GM12878 (cell line): ENCODE results near the gene COMMD1.

Experiments used
- ATF3 ChIP-seq: IDR thresholded peaks from 2 replicates; pipeline ENCODE4 v1.6.1; 2011; ENCODE audit warnings: low read depth, mild to moderate bottlenecking, low read length, moderate library complexity, borderline replicate concordance; ENCODE audit errors: extremely low read depth
- CTCF ChIP-seq, 3 experiments: IDR thresholded peaks in 2 of 3; conservative IDR thresholded peaks in 1 of 3; 2 replicates each; pipeline ENCODE4 v1.5.1; 2011; ENCODE audit warnings: low read depth in 3 of 3, low read length in 3 of 3, mild to moderate bottlenecking in 3 of 3, control low read depth in 2 of 3, moderate library complexity in 2 of 3, inconsistent platforms in 1 of 3, mixed read lengths in 1 of 3; ENCODE audit not compliant: control insufficient read depth in 2 of 3, insufficient read depth in 1 of 3; ENCODE audit errors: extremely low read depth in 1 of 3

DNA sequence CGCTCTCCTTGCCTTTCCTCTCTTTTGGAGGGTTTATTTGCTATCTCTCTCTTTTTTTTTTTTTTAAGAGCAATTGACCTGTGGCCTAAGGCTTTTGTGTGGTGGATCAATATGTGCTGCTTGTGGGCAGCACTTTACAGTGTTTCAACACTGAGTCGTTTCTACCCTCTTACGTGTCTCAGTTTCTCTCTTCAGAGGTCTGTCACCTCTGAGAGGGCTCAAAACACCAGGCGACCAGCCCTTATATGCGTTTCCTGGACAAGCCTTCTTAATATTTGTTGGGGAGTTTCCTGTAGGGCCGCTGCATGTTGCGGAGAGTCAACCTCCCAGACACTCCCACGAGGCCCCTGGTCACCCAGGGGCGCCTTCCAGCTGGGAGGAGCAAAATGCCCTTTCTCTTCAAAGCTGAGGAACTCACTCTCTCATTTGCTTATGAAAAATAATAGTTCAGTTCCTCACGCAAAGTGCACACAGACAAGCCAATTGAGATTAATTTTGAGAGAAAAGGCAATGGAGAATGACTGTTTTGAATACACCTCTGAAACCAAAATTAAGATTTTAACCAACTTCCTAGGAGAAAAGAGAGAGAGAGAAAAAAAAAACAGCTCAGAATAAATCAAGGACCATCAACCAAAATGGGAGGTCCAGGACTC lies 194.2 kb downstream of the COMMD1 start:
- no peak for TF ChIP-seq ATF3
- TF ChIP-seq CTCF (IDR thresholded peaks at IDR 0.05 in 2 of 3, conservative IDR thresholded peaks at IDR 0.05 in 1 of 3; ENCODE audit: control insufficient read depth in 2 of 3, extremely low read depth in 1 of 3, insufficient read depth in 1 of 3, low read depth in 3 of 3, low read length in 3 of 3), result no peak
